ENCODE data around the gene RAD9A. TPM values are rescaled to one million over a fixed set of nuclear protein-coding genes. Genes with fewer than 3 reads are reported as not detected.

Gene RAD9A
- total and polyA plus RNA-seq, 7 experiments from 2014 or later = 6.3 to 48.0 (median 31.0) TPM

GRCh38 chr11:67368621-67369020 is 23.2 kb upstream of the RAD9A start:
- H3K27me3 ChIP-seq (ENCODE audit: control insufficient read depth in 2 of 2, insufficient read depth in 2 of 2, low read length in 2 of 2) = no peaks in the 10 kb centered on the region
- intact Hi-C loops (cut with micrococcal nuclease) = no loop called here
- peaks cover 0 to 64% (median 9%) of the 10 kb centered on the region in 5 donors for H3K27me3 Mint-ChIP-seq
- peaks cover 0 to 2% (median 0%) of the 10 kb centered on the region in 11 donors for H3K9me3 Mint-ChIP-seq
- no peak overlapping the region for H3K27ac Mint-ChIP-seq
- no peak overlapping the region for H3K4me3 ChIP-seq (ENCODE audit: low read length)
- H3K4me3 Mint-ChIP-seq = peak overlapping the region in 1 of 10 donors; percentile 22
- peaks cover 26 to 61% (median 35%) of the 10 kb centered on the region in 7 donors for H3K4me1 Mint-ChIP-seq
- H3K27ac ChIP-seq (ENCODE audit: low read depth, low read length) = no peak overlapping the region
- ChIA-PET CTCF (interaction anchor here (1.7 to 21.2 kb wide), 4 partner anchors 12 to 23 kb away, joined by 4 to 495 read pairs (median 14); partner anchors contain the start of gene POLD4), POLR2A (interaction anchor here (16.2 kb wide), 1 partner anchor 12 kb away, joined by 272 read pairs; the partner anchor contains the start of gene POLD4)
- no peaks in the 10 kb centered on the region for H3K9me3 ChIP-seq (ENCODE audit: control insufficient read depth in 2 of 3, low read length in 3 of 3)
- H3K36me3 Mint-ChIP-seq = peaks cover 0 to 2% (median 0%) of the 10 kb centered on the region in 5 donors
- H3K36me3 ChIP-seq (ENCODE audit: control insufficient read depth in 2 of 3, insufficient read depth in 3 of 3, low read length in 3 of 3) = no peaks in the 10 kb centered on the region
- DNase-seq = no peak
- ATAC-seq = no peak
- peaks cover 11 to 50% of the 10 kb centered on the region in 2 donors for H3K4me1 ChIP-seq (ENCODE audit: control insufficient read depth in 2 of 2, insufficient read depth in 2 of 2, low read length in 2 of 2)

DNA sequence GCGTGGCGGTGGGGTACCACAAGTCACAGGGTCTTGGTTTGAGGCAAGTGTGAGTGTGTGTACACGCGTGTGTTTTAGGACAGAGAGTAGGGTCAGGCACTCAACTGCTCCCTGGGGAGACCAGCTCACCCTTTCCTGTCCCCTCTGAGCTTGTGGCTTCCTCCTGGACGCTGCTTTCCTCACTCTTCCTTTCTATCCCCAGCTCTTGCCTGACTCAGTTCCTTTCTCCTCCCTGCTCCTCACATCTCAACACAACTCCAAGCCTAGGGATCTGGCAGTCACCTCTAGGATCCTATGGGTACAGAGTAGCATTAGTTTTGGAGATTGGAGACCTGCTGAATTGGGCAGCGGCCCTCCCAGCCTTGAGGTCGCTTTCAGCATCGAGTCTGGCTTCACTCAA is 22.5 kb upstream of the RAD9A start:
- H3K27ac Mint-ChIP-seq = no peak overlapping the region
- no peak overlapping the region for H3K4me3 ChIP-seq (ENCODE audit: low read length)
- H3K4me1 Mint-ChIP-seq = peaks cover 26 to 59% (median 37%) of the 10 kb centered on the region in 7 donors
- intact Hi-C loops (cut with micrococcal nuclease) = no loop called here
- no peaks in the 10 kb centered on the region for H3K36me3 ChIP-seq (ENCODE audit: control insufficient read depth in 2 of 3, insufficient read depth in 3 of 3, low read length in 3 of 3)
- peaks cover 0 to 3% (median 0%) of the 10 kb centered on the region in 5 donors for H3K36me3 Mint-ChIP-seq
- peaks cover 0 to 2% (median 0%) of the 10 kb centered on the region in 11 donors for H3K9me3 Mint-ChIP-seq
- no peaks in the 10 kb centered on the region for H3K9me3 ChIP-seq (ENCODE audit: control insufficient read depth in 2 of 3, low read length in 3 of 3)
- H3K27ac ChIP-seq (ENCODE audit: low read depth, low read length) = no peak overlapping the region
- peaks cover 0 to 4% of the 10 kb centered on the region in 2 donors for H3K27me3 ChIP-seq (ENCODE audit: control insufficient read depth in 2 of 2, insufficient read depth in 2 of 2, low read length in 2 of 2)
- no peak for DNase-seq
- ChIA-PET CTCF (interaction anchor here (0.7 to 21.2 kb wide), 5 partner anchors 12 to 25 kb away, joined by 4 to 495 read pairs (median 8); partner anchors contain the start of gene POLD4), POLR2A (interaction anchor here (0.6 to 16.2 kb wide), 2 partner anchors 12 to 841 kb away, joined by 3 to 272 read pairs; partner anchors contain the start of gene POLD4)
- no peak for ATAC-seq
- H3K4me1 ChIP-seq (ENCODE audit: control insufficient read depth in 2 of 2, insufficient read depth in 2 of 2, low read length in 2 of 2) = peaks cover 16 to 50% of the 10 kb centered on the region in 2 donors
- peaks cover 0 to 66% (median 14%) of the 10 kb centered on the region in 5 donors for H3K27me3 Mint-ChIP-seq
- H3K4me3 Mint-ChIP-seq = no peak overlapping the region

GRCh38 chr11:67369801-67370284 is 21.9 kb upstream of the RAD9A start:
- H3K9me3 Mint-ChIP-seq = peaks cover 0 to 2% (median 0%) of the 10 kb centered on the region in 11 donors
- Histone ChIP-seq H3K9me3 (ENCODE audit: control insufficient read depth in 2 of 3, low read length in 3 of 3) (no peaks in the 10 kb centered on the region), H3K4me1 (ENCODE audit: control insufficient read depth in 2 of 2, insufficient read depth in 2 of 2, low read length in 2 of 2) (peaks cover 16 to 48% of the 10 kb centered on the region in 2 donors), H3K36me3 (ENCODE audit: control insufficient read depth in 2 of 3, insufficient read depth in 3 of 3, low read length in 3 of 3) (no peaks in the 10 kb centered on the region), H3K4me3 (ENCODE audit: low read length) (no peak overlapping the region), H3K27me3 (ENCODE audit: control insufficient read depth in 2 of 2, insufficient read depth in 2 of 2, low read length in 2 of 2) (peaks cover 0 to 5% of the 10 kb centered on the region in 2 donors), H3K27ac (ENCODE audit: low read depth, low read length) (no peak overlapping the region)
- DNase-seq = no peak
- CTCF ChIA-PET = interaction anchor here (0.7 to 21.2 kb wide), 6 partner anchors 12 to 31 kb away, joined by 3 to 495 read pairs (median 6); partner anchors contain the start of gene POLD4
- H3K4me3 Mint-ChIP-seq = peak overlapping the region in 3 of 10 donors; percentile 20 to 91 (median 21)
- H3K27ac Mint-ChIP-seq = no peak overlapping the region
- peaks cover 26 to 59% (median 36%) of the 10 kb centered on the region in 7 donors for H3K4me1 Mint-ChIP-seq
- no peak for ATAC-seq
- H3K36me3 Mint-ChIP-seq = peaks cover 0 to 3% (median 0%) of the 10 kb centered on the region in 5 donors
- intact Hi-C loops (cut with micrococcal nuclease) = no loop called here
- H3K27me3 Mint-ChIP-seq = peaks cover 0 to 69% (median 15%) of the 10 kb centered on the region in 5 donors
- POLR2A ChIA-PET = interaction anchor here (0.6 to 16.2 kb wide), 3 partner anchors 13 to 841 kb away, joined by 3 to 272 read pairs (median 3); partner anchors contain the start of gene POLD4

DNA sequence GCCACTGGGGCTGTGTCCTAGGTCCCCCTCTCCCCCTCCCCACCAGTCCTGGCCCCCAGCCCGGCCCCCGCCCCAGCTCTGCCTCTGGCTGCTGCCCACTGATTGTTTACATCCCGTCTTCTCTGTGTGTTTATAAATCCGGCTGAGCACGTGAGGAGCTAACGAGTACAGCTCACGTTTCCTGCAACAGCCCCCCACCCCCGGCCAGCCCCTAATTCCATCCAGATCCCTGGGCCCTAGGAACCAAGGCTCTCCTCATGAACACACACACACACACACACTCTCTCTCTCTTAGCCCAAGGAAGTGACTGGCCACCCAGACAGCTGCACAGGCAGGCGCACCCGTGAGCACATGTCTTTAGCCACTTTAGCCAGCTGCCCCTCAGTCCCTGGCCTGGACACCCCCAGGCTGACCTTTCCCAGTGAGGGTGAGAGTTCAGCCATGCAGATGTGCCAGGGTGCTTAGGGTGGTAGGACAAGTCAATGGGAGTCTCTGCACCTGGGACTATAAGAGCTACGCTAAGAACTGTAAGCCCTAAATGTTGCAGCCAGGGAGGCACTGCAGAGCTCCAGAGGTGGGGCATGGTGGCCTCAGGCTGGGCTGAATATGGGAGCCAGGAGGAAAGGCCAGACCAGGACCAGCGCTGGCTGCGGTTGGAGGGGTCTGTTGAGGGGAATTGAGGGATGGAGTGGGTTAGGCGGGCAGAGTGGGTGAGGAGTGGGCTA is 21.3 kb upstream of the RAD9A start:
- CTCF ChIA-PET = interaction anchor here (1.0 to 21.2 kb wide), 5 partner anchors 11 to 31 kb away, joined by 3 to 495 read pairs (median 8); partner anchors contain the start of gene POLD4
- H3K4me1 Mint-ChIP-seq = peaks cover 25 to 57% (median 35%) of the 10 kb centered on the region in 7 donors
- peak overlapping the region in 6 of 10 donors; percentile 7 to 91 (median 60) for H3K4me3 Mint-ChIP-seq
- peaks cover 0 to 3% (median 0%) of the 10 kb centered on the region in 5 donors for H3K36me3 Mint-ChIP-seq
- Histone ChIP-seq H3K9me3 (ENCODE audit: control insufficient read depth in 2 of 3, low read length in 3 of 3) (no peaks in the 10 kb centered on the region), H3K36me3 (ENCODE audit: control insufficient read depth in 2 of 3, insufficient read depth in 3 of 3, low read length in 3 of 3) (no peaks in the 10 kb centered on the region), H3K4me3 (ENCODE audit: low read length) (no peak overlapping the region), H3K27ac (ENCODE audit: low read depth, low read length) (no peak overlapping the region), H3K27me3 (ENCODE audit: control insufficient read depth in 2 of 2, insufficient read depth in 2 of 2, low read length in 2 of 2) (peaks cover 0 to 5% of the 10 kb centered on the region in 2 donors), H3K4me1 (ENCODE audit: control insufficient read depth in 2 of 2, insufficient read depth in 2 of 2, low read length in 2 of 2) (peaks cover 12 to 45% of the 10 kb centered on the region in 2 donors)
- H3K9me3 Mint-ChIP-seq = peaks cover 0 to 2% (median 0%) of the 10 kb centered on the region in 11 donors
- peak overlapping the region in 3 of 9 donors; percentile 32 to 58 (median 53) for H3K27ac Mint-ChIP-seq
- DNase-seq (no peak), ATAC-seq (no peak)
- POLR2A ChIA-PET = interaction anchor here (0.7 to 16.2 kb wide), 3 partner anchors 14 to 26 kb away, joined by 3 to 272 read pairs (median 3); partner anchors contain the start of gene POLD4
- peaks cover 0 to 70% (median 14%) of the 10 kb centered on the region in 5 donors for H3K27me3 Mint-ChIP-seq
- intact Hi-C loops (cut with micrococcal nuclease) = no loop called here

- H3K4me3 ChIP-seq (ENCODE audit: low read length) = peak overlapping the region; percentile 17
- peaks cover 0 to 3% (median 0%) of the 10 kb centered on the region in 5 donors for H3K36me3 Mint-ChIP-seq
- intact Hi-C loops (cut with micrococcal nuclease) = no loop called here
These were observed 20.4 kb upstream of the RAD9A start for GRCh38 chr11:67371189-67371910.

More at GRCh38 chr11:67371189-67371910, 20.4 kb upstream of the RAD9A start:
- ATAC-seq (peak; percentile 30), DNase-seq (peak in 1 of 9 donors; percentile 22)
- Mint-ChIP-seq H3K4me1 (peaks cover 22 to 56% (median 36%) of the 10 kb centered on the region in 7 donors), H3K4me3 (peak overlapping the region; percentile 61 to 91 (median 82)), H3K27ac (peak overlapping the region in 6 of 9 donors; percentile 32 to 83 (median 67)), H3K9me3 (peaks cover 0 to 2% (median 0%) of the 10 kb centered on the region in 11 donors), H3K27me3 (peaks cover 0 to 70% (median 14%) of the 10 kb centered on the region in 5 donors)
- H3K4me1 ChIP-seq (ENCODE audit: control insufficient read depth in 2 of 2, insufficient read depth in 2 of 2, low read length in 2 of 2) = peaks cover 12 to 45% of the 10 kb centered on the region in 2 donors
- CTCF ChIA-PET = interaction anchor here (0.6 to 21.2 kb wide), 5 partner anchors 10 to 25 kb away, joined by 4 to 495 read pairs (median 12); partner anchors contain the start of gene POLD4
- no peak overlapping the region for H3K27ac ChIP-seq (ENCODE audit: low read depth, low read length)
- peaks cover 0 to 5% of the 10 kb centered on the region in 2 donors for H3K27me3 ChIP-seq (ENCODE audit: control insufficient read depth in 2 of 2, insufficient read depth in 2 of 2, low read length in 2 of 2)
- POLR2A ChIA-PET = interaction anchor here (0.7 to 16.2 kb wide), 2 partner anchors 14 to 24 kb away, joined by 3 to 272 read pairs; partner anchors contain the start of gene POLD4
- H3K36me3 ChIP-seq (ENCODE audit: control insufficient read depth in 2 of 3, insufficient read depth in 3 of 3, low read length in 3 of 3) = no peaks in the 10 kb centered on the region
- no peaks in the 10 kb centered on the region for H3K9me3 ChIP-seq (ENCODE audit: control insufficient read depth in 2 of 3, low read length in 3 of 3)
